HepG2 (cell line): ENCODE results near the gene GSS. TPM values are rescaled to one million over a fixed set of nuclear protein-coding genes. Genes with fewer than 3 reads are reported as not detected.
A peak's percentile ranks its signal among the peaks of the same experiment; 100 is the strongest.

Experiments
- BRD4 ChIP-seq: sonication (generic); formaldehyde crosslinking; IDR thresholded peaks from 2 replicates; pipeline ENCODE4 v1.4.0; 2020; ENCODE audit warnings: missing genetic modification reagents
- DBP ChIP-seq: sonication (generic); formaldehyde crosslinking; IDR thresholded peaks from 2 replicates; pipeline ENCODE4 v1.4.0; 2020; ENCODE audit warnings: missing genetic modification reagents; ENCODE audit errors: not compliant biosample characterization
- ELF1 ChIP-seq: sonication (generic); formaldehyde crosslinking; IDR thresholded peaks from 2 replicates; pipeline ENCODE4 v1.4.0; 2020; ENCODE audit warnings: missing genetic modification reagents
- ETV6 ChIP-seq: sonication (generic); formaldehyde crosslinking; conservative IDR thresholded peaks from 2 replicates; pipeline ENCODE4 v1.4.0; 2020; ENCODE audit warnings: missing genetic modification reagents
- GTF3A ChIP-seq: sonication (generic); formaldehyde crosslinking; conservative IDR thresholded peaks from 2 replicates; pipeline ENCODE4 v1.4.0; 2020; ENCODE audit warnings: mild to moderate bottlenecking, missing genetic modification reagents
- HOXA3 ChIP-seq: sonication (generic); formaldehyde crosslinking; IDR thresholded peaks from 2 replicates; pipeline ENCODE4 v1.5.0; 2020; ENCODE audit warnings: missing genetic modification reagents
- MTF2 ChIP-seq: sonication (generic); formaldehyde crosslinking; IDR thresholded peaks from 2 replicates; pipeline ENCODE4 v1.5.0; 2020; ENCODE audit warnings: missing genetic modification reagents, borderline replicate concordance
- NR2F2 ChIP-seq: IDR thresholded peaks from 2 replicates; pipeline ENCODE4 v1.6.1; 2012; ENCODE audit warnings: low read depth, inconsistent platforms, borderline replicate concordance
- RCOR2 ChIP-seq: IDR thresholded peaks from 2 replicates; pipeline ENCODE4 v1.6.1; 2016; ENCODE audit warnings: missing biosample characterization, missing genetic modification reagents
- SCMH1 ChIP-seq: sonication (generic); formaldehyde crosslinking; IDR thresholded peaks from 2 replicates; pipeline ENCODE4 v1.9.0; 2021; ENCODE audit warnings: missing genetic modification reagents, mild to moderate bottlenecking, borderline replicate concordance
- STAT6 ChIP-seq: sonication (generic); formaldehyde crosslinking; IDR thresholded peaks from 2 replicates; pipeline ENCODE4 v1.4.0; 2020; ENCODE audit warnings: missing genetic modification reagents, mild to moderate bottlenecking, borderline replicate concordance
- ZFP36 ChIP-seq: fragments of 150-350 bp; IDR thresholded peaks from 2 replicates; pipeline ENCODE4 v1.6.1; 2018; ENCODE audit warnings: borderline replicate concordance, low read length, low read depth; ENCODE audit not compliant: partially characterized antibody
- ZNF225 ChIP-seq: sonication (generic); formaldehyde crosslinking; IDR thresholded peaks from 2 replicates; pipeline ENCODE4 v1.4.0; 2020; ENCODE audit warnings: mild to moderate bottlenecking, missing genetic modification reagents
- ZNF274 ChIP-seq: sonication (generic); formaldehyde crosslinking; IDR thresholded peaks from 2 replicates; pipeline ENCODE4 v1.5.1; 2020; ENCODE audit warnings: mild to moderate bottlenecking, missing genetic modification reagents
- ZNF296 ChIP-seq: sonication (generic); formaldehyde crosslinking; conservative IDR thresholded peaks from 2 replicates; pipeline ENCODE4 v1.5.0; 2020; ENCODE audit warnings: mild to moderate bottlenecking, missing genetic modification reagents
- ZNF318 ChIP-seq: sonication (generic); formaldehyde crosslinking; IDR thresholded peaks from 2 replicates; pipeline ENCODE4 v1.4.0; 2020; ENCODE audit warnings: mild to moderate bottlenecking, missing genetic modification reagents
- ZNF567 ChIP-seq: sonication (generic); formaldehyde crosslinking; IDR thresholded peaks from 2 replicates; pipeline ENCODE4 v1.8.1; 2023; ENCODE audit warnings: mild to moderate bottlenecking, missing genetic modification reagents, borderline replicate concordance
- ZNF746 ChIP-seq: sonication (generic); formaldehyde crosslinking; IDR thresholded peaks from 2 replicates; pipeline ENCODE4 v1.8.0; 2022; ENCODE audit warnings: mild to moderate bottlenecking, missing genetic modification reagents
- polyA plus RNA-seq, 8 experiments: library from polyadenylated mRNA; depleted of rRNA in 3 of 8; stranded (reverse) in 7 of 8; unstranded in 1 of 8; fragments of >200 nt; fragmentation: Illumina TruSeq in 4 of 8; extraction: Trizol in 4 of 8; gene quantifications; 2 replicates each; pipeline versions ENCODE4 v1.2.1 to v1.2.3, GENCODE V29; 2011 to 2016; ENCODE audit warnings: low read depth in 4 of 8, missing spikeins in 1 of 8, mixed read lengths in 1 of 8; ENCODE audit not compliant: insufficient read depth in 1 of 8
- total RNA-seq, 5 experiments: library from RNA; depleted of rRNA; stranded (reverse); fragments of >200 nt; fragmentation: Illumina TruSeq; extraction: Trizol; gene quantifications; 2 replicates each; pipeline ENCODE4 v1.2.3, GENCODE V29; 2016; ENCODE audit warnings: low read depth in 1 of 5

The GSS gene
- total and polyA plus RNA-seq, 2 of the 13 experiments (the other 11 are each of a cell fraction or from before 2014, with no cell fraction given), result 80.1 to 102 TPM

- peak; percentile 100 for TF ChIP-seq GTF3A (CRISPR knock-in tag)
- TF ChIP-seq ELF1, result peak; percentile 78; the same call in 1 of the 2 replicates
- peak; percentile 86 for TF ChIP-seq RCOR2
- peak; percentile 85; the same call in 1 of the 2 replicates for TF ChIP-seq MTF2 (CRISPR knock-in tag)
- peak; percentile 97 for TF ChIP-seq ZNF567 (CRISPR knock-in tag)
- TF ChIP-seq SCMH1 (CRISPR knock-in tag), result no peak
- peak; percentile 21 for TF ChIP-seq DBP
- peak; percentile 98 for TF ChIP-seq BRD4 (CRISPR knock-in tag)
- TF ChIP-seq HOXA3 (CRISPR knock-in tag), result peak; percentile 93
- TF ChIP-seq ETV6 (CRISPR knock-in tag), result peak; percentile 86
- peak; percentile 85; the same call in 1 of the 2 replicates for TF ChIP-seq ZNF296 (CRISPR knock-in tag)
- peak; percentile 87 for TF ChIP-seq ZNF746 (CRISPR knock-in tag)
- peak; percentile 99 for TF ChIP-seq STAT6
- no peak for TF ChIP-seq ZFP36
- TF ChIP-seq ZNF225, result peak; percentile 73; the same call in 1 of the 2 replicates
- TF ChIP-seq ZNF318 (CRISPR knock-in tag), result peak; percentile 84
- TF ChIP-seq ZNF274, result no peak; the same call in none of the 2 replicates
- peak; percentile 60; the same call in 1 of the 2 replicates for TF ChIP-seq NR2F2
Measured at GRCh38 chr20:34955231-34956040, at the start of gene GSS, which contains the start of gene MYH7B (continued).
